AG04449 (cell line): ENCODE measurements around the gene SRGAP2B.
"Not testable (repeated sequence)": the region's sequence is repeated elsewhere in the genome, so short reads cannot be mapped to it uniquely, and the experiment has no call there.

Experiments used
- CTCF ChIA-PET: fragments of 350-600 bp; formaldehyde crosslinking; extraction: SDS; loops from one replicate; lab custom pipeline; 2021; ENCODE audit warnings: antibody characterized with exemption; lab: Yijun Ruan, JAX
- POLR2A ChIA-PET: fragments of 400-600, 350-600 bp; formaldehyde crosslinking; extraction: SDS; loops from one replicate; lab custom pipeline; 2020; ENCODE audit warnings: antibody characterized with exemption, inconsistent platforms; lab: Yijun Ruan, JAX
- DNase-seq: peaks from one replicate; pipeline ENCODE4 v3.0.0-alpha.2; 2010; ENCODE audit warnings: low read depth, low spot score
- H3K4me3 ChIP-seq: 2 replicates; pipeline ENCODE4 v1.5.1; 2011; ENCODE audit warnings: low read depth, mild to moderate bottlenecking, control low read depth, low read length

Gene SRGAP2B

DNA sequence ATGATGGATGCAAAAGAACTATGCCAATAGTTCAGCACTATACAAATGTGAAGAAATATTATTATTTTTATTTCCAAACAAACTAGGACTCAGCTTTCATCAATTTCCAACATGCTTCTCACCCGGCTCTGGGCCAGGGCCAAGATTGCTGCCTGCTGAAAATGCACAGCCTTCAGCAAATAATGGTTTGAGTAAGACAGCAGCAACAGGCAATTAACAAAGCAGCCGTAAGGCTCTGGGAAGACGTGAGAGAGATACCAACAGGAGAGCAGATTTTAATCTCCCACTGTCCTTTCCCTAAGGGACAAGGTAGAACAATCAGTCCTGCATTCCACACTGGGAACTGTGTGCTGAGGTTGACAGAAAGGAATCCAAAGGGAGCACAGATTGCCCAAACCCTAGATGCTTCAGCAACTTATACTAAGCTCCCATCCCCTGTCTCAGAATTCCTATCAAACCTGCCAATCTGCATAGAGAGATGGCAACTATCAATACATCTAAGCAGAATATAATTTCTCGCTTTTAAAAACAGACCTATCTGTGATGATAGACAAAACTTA is 134.1 kb downstream of the SRGAP2B start:
- H3K4me3 ChIP-seq, POLR2A ChIA-PET, CTCF ChIA-PET, DNase-seq: not testable (repeated sequence)

DNA sequence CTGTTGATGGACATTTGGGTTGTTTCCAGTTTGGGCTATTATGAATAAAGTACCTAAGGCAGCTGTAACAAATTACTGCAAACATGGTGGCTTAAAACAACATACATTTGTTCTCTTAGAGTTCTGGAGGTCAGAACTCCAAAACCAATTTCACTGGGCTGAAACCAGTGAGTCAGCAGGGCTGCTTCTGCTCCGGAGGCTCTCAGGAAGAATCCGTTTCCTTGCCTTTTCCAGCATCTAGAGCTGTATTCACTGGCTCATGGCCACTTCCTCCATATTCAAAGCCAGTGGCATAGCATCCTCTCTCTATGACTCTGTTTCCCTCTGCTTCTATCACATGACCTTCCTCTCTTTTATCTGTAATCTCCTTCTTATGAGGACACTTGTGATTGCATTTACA is 146.7 kb downstream of the SRGAP2B start:
- DNase-seq, H3K4me3 ChIP-seq, CTCF ChIA-PET, POLR2A ChIA-PET: not testable (repeated sequence)

DNA sequence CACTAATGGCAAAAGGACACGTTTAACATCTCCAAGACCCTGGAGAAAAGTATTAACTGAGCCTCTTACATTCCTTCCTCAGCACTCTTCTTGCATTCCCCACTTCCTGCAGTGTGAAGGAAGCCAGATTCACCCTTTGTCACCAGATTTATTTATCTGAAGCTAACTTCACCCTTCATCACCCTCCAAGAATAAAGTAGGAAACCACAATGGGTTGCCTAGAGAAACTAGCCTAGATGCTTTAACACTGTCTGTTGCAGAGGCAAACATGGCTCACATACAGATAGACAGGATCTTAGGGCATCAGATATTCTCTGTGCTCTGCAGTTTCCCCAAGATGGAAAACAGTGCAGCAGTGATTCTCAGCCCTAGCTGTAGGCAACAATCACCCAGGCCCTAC is 147.6 kb downstream of the SRGAP2B start:
- CTCF ChIA-PET, DNase-seq, H3K4me3 ChIP-seq, POLR2A ChIA-PET: not testable (repeated sequence)

DNA sequence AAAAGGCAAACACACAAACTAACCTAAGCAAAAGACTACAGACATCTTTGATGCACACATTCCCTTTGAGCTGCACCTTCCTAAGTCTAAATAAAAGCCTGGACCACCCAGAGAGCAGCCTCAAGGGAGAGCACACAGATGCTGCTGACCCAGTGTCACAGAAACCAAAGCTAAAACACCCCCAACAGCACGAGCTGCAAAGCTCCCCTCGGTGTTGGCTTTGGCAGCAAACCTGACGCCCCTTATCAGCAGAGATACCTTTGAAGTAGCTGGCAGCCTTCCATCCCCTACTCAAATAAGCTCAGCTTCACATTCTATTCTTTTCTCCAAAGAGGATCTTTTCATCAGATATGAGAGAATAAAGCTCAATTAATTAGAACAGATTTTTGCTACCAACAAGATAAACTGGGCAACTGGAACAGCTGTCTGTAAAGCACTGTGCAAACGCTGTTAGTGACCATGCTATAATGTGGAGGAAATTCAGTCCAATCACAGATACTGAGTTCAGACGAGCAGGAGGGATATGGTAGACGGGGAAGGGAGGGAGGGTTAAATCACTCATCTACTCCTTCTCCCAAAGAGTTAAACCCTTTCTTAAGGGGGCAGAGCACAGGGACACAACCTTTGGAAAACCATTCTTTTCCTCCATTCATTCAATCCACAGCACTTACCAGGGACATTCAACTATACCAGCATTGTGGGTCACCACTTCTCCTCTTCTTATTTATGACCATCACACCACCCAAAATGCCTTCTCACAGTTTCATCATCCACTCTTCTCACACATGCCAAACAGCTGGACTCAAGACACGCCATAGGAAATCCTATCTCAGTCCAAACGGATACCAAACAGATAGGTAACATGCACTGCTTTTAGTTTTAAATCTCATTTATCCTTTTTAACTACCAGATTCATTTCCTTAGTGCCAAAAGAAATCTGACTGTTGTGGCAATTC is 148.3 kb downstream of the SRGAP2B start:
- H3K4me3 ChIP-seq, CTCF ChIA-PET, POLR2A ChIA-PET, DNase-seq: not testable (repeated sequence)

DNA sequence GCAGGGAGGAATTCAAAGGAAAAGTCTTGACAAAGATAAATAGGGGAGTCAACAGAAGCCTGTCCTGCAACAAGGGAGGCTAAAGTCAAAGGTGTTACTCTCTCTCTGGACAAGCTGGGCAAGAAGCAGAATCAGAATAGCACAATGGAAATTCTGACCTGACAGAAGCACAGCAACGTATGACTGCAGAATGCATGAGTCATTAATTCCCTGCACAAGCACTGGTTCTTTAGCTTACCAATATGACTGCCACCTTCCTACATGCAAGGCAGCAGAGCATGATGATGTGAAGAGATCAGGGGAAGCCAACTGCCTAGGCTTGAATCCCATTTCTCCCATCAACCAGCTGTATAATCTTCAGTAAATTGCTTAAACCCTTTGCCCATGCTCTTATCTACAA is 153.4 kb downstream of the SRGAP2B start:
- POLR2A ChIA-PET, CTCF ChIA-PET, H3K4me3 ChIP-seq, DNase-seq: not testable (repeated sequence)

DNA sequence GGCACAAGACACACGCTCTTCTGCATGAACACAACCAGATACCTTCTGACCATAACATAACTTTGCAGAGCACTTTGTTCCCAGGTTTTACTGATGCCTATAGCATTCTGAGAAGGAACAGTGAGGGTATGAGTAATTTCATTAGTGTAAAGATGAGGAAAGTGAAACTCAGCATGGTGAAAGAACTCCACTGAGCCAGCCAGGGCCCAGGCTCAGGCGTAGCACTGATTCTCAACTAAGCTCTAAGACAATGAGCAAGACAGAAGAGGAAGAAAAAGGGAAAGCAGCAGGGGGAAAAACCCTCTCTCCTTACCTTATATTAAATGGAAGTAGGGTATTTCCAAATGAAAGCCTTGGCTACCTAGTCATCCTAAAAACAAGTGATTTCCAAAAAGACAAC is 155.1 kb downstream of the SRGAP2B start:
- POLR2A ChIA-PET, H3K4me3 ChIP-seq, CTCF ChIA-PET, DNase-seq: not testable (repeated sequence)

DNA sequence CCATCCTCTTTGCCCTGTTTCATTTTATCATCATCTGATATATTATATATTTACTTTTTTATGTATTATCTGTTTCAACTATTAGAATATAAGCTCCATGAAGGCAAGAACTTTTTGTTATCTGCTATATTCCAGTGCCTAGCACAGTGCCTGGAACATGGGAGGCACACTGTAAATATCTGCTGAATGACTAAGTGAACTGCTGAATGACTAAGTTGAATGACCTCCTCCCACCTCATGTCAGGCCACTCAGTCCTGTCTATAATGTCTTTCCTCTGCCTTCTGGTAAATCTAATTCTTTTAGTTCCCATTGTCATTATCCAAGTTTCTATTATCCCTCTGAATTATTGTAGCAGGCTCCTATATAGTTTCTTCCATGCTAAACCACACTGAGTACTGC is 156.5 kb downstream of the SRGAP2B start:
- DNase-seq, CTCF ChIA-PET, H3K4me3 ChIP-seq, POLR2A ChIA-PET: not testable (repeated sequence)

DNA sequence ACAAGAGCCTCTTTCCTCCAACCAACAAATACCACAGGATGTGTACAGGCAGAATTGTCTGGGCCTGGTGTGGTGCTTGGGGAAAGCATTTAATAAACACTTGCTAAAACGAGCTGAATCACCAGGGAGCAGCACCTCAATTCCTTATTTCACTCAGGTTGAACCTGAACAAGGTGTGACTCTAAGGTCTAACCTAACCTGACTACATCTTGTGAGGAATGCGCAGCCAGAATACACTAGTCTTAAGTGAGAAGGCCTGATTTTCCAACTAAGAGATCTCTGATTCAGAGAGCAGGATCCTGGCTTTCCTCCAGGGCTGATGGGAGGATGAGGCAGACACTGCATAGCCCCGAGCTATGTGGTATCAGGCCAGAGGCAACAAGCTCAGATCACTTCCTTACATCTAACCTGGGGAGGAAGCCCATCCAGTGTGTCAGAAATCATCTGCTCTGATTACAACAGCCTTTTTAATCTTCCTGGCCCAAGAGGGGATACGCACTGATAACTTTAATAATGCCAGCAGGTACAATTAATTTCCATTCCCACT is 158.9 kb downstream of the SRGAP2B start:
- POLR2A ChIA-PET, CTCF ChIA-PET: not testable (repeated sequence)

DNA sequence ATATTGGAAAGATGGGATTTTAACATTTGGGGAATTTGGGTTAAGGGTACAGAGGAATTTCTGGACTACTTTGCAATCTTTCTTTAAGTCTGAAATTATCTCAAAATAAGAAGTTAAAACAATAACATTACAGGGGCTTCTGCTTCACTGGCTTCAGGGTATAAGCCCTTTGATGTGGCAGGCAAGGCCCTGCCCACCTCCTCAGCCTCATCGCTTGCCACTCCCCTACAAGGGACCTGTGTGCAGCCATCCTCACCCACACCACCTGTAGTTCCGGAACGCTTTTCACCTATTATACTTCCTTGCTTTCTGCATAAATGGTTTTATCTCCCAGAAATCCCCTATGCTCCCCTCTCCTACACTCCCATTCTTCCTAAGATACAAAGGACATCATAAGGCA is 159.8 kb downstream of the SRGAP2B start:
- POLR2A ChIA-PET, H3K4me3 ChIP-seq, DNase-seq, CTCF ChIA-PET: not testable (repeated sequence)

More for the DNA sequence above, 158.9 kb downstream of the SRGAP2B start:
- DNase-seq, H3K4me3 ChIP-seq: not testable (repeated sequence)

DNA sequence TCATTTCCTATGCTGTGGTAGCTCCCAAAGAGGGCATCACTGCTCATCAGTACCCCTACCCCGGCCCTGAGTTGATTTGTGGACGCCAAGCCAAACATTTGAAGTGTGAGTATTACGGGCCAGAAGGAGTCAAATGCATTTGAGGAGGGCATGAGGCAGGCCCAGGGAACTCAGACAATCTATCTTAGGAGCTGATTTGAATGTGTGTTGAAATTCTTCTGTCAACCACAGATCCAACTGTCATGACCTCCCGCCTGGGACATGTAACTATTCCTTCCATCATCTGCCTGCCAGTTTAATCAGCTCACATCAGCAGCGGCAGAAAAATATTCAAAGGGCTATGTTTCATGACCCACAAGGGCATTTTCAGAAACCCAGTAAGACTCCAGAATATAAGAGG is 162.1 kb downstream of the SRGAP2B start:
- CTCF ChIA-PET, H3K4me3 ChIP-seq, POLR2A ChIA-PET: not testable (repeated sequence)

DNA sequence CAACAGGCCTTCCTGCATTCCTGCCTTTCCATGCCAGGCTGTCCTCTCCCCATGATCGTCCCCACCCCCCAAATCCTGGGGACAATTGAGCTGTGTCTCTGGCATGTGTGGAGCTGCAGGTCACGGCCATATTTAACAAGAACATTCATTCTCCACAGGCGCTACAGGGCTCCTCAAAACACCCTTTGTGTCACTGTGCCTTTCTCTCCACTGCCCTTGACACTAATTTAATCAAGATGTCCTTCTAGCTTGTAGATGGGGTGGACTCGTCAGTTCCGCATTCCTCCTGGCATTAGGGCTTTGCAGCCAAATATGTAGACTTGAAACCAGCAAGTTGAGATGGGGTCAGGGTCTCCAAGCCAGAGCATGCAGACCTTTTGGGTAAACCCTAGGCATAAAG is 163.0 kb downstream of the SRGAP2B start:
- CTCF ChIA-PET, DNase-seq, H3K4me3 ChIP-seq, POLR2A ChIA-PET: not testable (repeated sequence)

More for the DNA sequence above, 162.1 kb downstream of the SRGAP2B start:
- DNase-seq, result not testable (repeated sequence)

DNA sequence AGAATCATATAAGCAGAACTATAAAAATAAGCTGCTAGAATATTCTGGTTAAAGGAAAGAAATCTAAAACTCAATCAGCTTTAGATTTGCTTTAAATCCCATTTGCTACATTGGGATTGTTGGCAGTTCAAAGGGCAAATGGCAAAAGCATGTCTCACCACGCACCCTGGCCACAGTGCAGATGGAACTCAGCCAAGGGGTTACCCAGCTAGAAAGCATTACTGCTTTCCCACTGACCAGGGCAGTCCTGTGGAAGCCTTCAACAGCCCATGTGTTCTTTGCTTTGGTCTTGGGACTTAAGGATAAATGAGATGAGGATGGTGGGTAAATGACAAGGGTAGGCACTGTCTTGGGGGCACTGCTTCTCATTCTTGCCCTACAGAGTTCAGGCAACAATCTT is 163.6 kb downstream of the SRGAP2B start:
- H3K4me3 ChIP-seq, DNase-seq, CTCF ChIA-PET, POLR2A ChIA-PET: not testable (repeated sequence)

DNA sequence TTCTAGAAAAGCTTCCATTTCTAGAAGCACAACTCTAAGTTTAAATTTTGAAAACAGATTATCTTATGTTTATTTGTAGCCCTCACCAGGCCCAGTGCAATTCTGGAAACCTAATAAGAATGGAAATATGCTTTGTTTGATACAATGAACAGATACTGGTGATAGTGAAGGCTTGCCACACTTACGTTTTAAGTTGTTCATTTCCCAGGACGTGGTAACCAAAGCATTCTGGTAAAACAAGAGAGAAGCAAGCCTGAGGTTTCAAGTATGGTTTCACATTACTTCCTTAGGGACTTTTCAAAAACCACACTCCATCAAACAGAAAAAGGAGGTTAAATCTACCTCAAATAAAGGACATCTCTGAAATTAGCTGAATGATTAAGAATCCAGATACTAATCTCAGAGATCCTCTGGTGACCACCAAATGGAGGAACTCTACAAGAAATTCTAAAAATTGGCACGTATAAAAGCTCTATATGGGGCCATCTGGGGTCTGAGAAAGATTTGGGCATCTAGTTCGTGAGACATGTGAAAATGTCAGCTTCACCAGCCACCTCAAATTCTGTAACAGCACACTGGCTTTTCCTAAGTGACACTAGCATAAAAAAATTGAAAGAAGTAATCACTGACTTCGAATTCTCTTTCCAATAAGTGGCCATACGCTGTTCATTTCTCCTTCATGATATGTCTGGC is 164.9 kb downstream of the SRGAP2B start:
- POLR2A ChIA-PET, DNase-seq, CTCF ChIA-PET: not testable (repeated sequence)

DNA sequence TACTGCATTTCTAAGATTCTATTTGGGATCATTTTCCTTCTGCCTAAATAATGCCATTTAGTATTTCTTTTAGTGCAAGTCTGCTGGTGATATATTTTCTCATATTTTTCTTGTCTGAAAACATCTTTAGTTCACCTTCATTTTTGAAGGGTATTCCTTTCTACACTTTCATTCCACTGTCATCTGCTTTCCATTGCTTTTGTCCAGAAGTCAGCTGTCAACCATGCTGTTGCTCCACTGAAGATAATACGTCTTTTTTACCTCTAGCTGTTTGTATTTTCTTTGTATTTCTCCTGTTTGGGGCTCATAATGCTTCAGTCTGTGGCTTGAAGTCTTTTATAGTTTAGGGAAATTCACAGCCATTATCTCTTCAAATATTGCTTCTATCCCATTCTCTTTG is 167.8 kb downstream of the SRGAP2B start:
- POLR2A ChIA-PET, DNase-seq, H3K4me3 ChIP-seq, CTCF ChIA-PET: not testable (repeated sequence)

More for the DNA sequence above, 164.9 kb downstream of the SRGAP2B start:
- not testable (repeated sequence) for H3K4me3 ChIP-seq

DNA sequence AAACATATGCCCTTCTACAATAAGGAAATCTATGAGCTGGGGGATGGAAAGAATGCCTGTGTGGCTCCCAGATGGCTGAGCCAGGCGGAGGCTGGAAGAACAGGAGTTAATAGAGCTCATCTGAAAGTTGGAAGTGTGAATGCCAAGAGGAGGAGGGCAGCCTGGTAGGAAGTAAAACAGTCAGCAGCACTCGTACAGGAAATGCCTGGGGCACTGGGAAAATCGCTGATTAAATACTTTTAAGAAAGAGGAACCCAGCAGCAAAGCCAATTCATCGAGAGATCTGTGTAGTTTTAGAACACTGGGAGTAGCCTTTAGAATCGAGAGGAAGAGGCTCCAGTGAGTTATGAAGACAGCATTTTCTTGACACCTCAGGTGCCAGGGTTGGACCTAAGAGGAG is 171.5 kb downstream of the SRGAP2B start:
- H3K4me3 ChIP-seq, CTCF ChIA-PET, POLR2A ChIA-PET, DNase-seq: not testable (repeated sequence)

DNA sequence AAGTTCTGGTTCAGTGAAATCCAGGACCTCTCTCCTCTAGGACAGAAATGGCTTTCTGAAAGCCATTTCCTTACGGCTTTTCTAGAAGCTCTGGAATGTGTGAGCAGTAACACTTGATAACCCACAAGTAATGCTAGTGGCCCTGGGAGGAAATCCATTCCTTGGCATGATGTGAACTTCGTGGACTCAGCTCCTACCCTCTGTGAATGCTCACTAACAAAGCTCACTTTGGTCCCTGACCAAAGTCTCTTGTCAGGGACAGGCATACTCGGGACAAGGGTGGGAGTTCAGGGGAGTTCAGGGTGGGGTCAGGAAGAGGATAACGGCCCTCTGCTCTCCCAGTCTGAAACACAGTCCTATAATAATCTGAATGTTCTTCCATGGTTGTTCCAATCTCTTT is 172.3 kb downstream of the SRGAP2B start:
- POLR2A ChIA-PET, CTCF ChIA-PET, DNase-seq, H3K4me3 ChIP-seq: not testable (repeated sequence)
